Mesendoderm (in vitro differentiated cells): Measurements from ENCODE around the gene ANTXR1.

Experiments
- DNase-seq: peaks from one replicate; pipeline ENCODE4 v3.0.0; 2013
- H2AK5ac ChIP-seq: 2 replicates; pipeline ENCODE4 v1.6.1; 2013; ENCODE audit warnings: low read length, inconsistent platforms
- H2BK120ac ChIP-seq: 2 replicates; pipeline ENCODE4 v1.6.1; 2013; ENCODE audit warnings: low read depth, mild to moderate bottlenecking, low read length, moderate library complexity, mixed read lengths
- H2BK15ac ChIP-seq: replicated peaks from 2 replicates; pipeline ENCODE4 v1.6.1; 2013; ENCODE audit warnings: low read depth, mild to moderate bottlenecking, moderate library complexity
- H2BK5ac ChIP-seq: 2 replicates; pipeline ENCODE4 v1.6.1; 2013; ENCODE audit warnings: low read length, inconsistent platforms
- H3K18ac ChIP-seq: 2 replicates; pipeline ENCODE4 v1.6.1; 2013; ENCODE audit warnings: mild to moderate bottlenecking, low read length, mixed read lengths
- H3K23ac ChIP-seq: one replicate; pipeline ENCODE4 v1.6.1; 2013; ENCODE audit warnings: low read length
- H3K27ac ChIP-seq: 2 replicates; pipeline ENCODE4 v1.5.1; 2013; ENCODE audit warnings: low read depth, mild to moderate bottlenecking, inconsistent platforms, low read length, moderate library complexity
- H3K27me3 ChIP-seq: 2 replicates; pipeline ENCODE4 v1.6.1; 2013; ENCODE audit warnings: low read length, control low read depth, mild to moderate bottlenecking, inconsistent platforms; ENCODE audit not compliant: insufficient read depth, poor library complexity
- H3K36me3 ChIP-seq: 2 replicates; pipeline ENCODE4 v1.6.1; 2013; ENCODE audit warnings: low read length, inconsistent platforms; ENCODE audit not compliant: control insufficient read depth, insufficient read depth
- H3K4ac ChIP-seq: one replicate; pipeline ENCODE4 v1.6.1; 2013; ENCODE audit warnings: low read depth, mild to moderate bottlenecking, low read length, moderate library complexity
- H3K4me1 ChIP-seq: 2 replicates; pipeline ENCODE4 v1.6.1; 2013; ENCODE audit warnings: low read depth, low read length, inconsistent platforms; ENCODE audit not compliant: control insufficient read depth
- H3K4me2 ChIP-seq: 2 replicates; pipeline ENCODE4 v1.6.1; 2013; ENCODE audit warnings: low read length
- H3K4me3 ChIP-seq: 2 replicates; pipeline ENCODE4 v1.5.1; 2013; ENCODE audit warnings: mild to moderate bottlenecking, low read length
- H3K56ac ChIP-seq: one replicate; pipeline ENCODE4 v1.6.1; 2013; ENCODE audit warnings: low read length
- H3K79me1 ChIP-seq: 2 replicates; pipeline ENCODE4 v1.6.1; 2013; ENCODE audit warnings: low read length, inconsistent platforms
- H3K79me2 ChIP-seq: 2 replicates; pipeline ENCODE4 v1.6.1; 2013; ENCODE audit warnings: mild to moderate bottlenecking, low read length; ENCODE audit not compliant: control insufficient read depth, insufficient read depth
- H3K9ac ChIP-seq: 2 replicates; pipeline ENCODE4 v1.6.1; 2013; ENCODE audit warnings: low read length, inconsistent platforms
- H4K5ac ChIP-seq: one replicate; pipeline ENCODE4 v1.6.1; 2013; ENCODE audit warnings: low read length
- H4K8ac ChIP-seq: one replicate; pipeline ENCODE4 v1.6.1; 2013; ENCODE audit warnings: low read depth, mild to moderate bottlenecking, control low read depth, low read length, moderate library complexity
- WGBS: extraction: QIAGEN DNeasy Blood & Tissue Kit; methylation state at CpG from one replicate; pipeline ENCODE4 v1.1.7; 2013; ENCODE audit warnings: low lambda C conversion rate, missing lambda C conversion rate; ENCODE audit not compliant: insufficient coverage; ENCODE audit errors: extremely low coverage; 5-methylcytosine and 5-hydroxymethylcytosine counted together

The ANTXR1 gene

DNA sequence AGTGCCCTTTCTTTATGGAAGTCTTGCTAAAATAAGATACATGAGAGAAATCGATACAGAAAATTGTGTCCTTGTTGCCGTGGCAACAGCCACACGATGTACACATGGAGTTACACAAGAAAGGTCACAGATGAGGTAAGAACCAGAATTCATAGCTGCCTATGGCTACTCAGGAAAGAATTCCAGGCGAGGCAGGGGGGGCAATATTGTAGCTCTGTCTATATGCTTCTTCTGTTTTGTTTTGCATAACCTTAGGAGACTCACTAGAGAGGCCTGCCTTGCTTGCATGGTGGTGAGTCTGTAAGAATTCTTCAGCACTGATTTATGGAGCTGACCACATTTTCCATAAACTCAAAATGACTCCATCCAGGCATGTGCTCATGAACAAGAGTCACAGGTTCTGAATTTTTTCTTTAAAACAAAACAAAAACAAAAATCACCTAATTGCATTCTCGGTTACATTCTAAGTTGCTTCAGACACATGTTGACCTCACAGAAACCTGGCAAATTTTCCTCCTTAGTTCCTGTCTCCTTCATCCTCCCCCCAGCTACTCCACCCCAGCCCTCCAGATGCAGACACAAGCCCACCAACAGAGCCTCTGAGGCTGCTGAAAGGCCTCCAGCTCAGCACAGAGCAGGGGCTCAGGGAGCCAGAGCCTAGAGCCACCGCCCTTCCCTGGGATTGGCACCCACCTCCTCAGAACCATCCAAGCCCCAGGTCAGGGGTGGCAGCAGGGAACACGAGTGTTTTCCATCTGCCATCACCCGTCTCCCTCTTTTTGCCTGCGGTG, 183.5 kb downstream of the ANTXR1 start:
- Histone ChIP-seq H3K9ac (no peak overlapping the region), H3K18ac (no peak overlapping the region), H3K27me3 (no peaks in the 10 kb centered on the region), H4K5ac (no peak overlapping the region), H3K4me2 (no peak overlapping the region), H2AK5ac (no peak overlapping the region), H3K79me1 (no peaks in the 10 kb centered on the region), H3K4me3 (no peak overlapping the region), H2BK15ac (no peak overlapping the region), H3K4ac (no peak overlapping the region), H3K4me1 (peaks cover 7% of the 10 kb centered on the region), H3K27ac (no peak overlapping the region), H2BK120ac (no peak overlapping the region), H2BK5ac (no peak overlapping the region), H3K56ac (no peak overlapping the region), H3K23ac (no peak overlapping the region), H3K36me3 (no peaks in the 10 kb centered on the region), H4K8ac (no peak overlapping the region), H3K79me2 (no peaks in the 10 kb centered on the region)
- no CpG with 5 or more reads among the region's 9 CpGs for WGBS
- peak; percentile 57 for DNase-seq

DNA sequence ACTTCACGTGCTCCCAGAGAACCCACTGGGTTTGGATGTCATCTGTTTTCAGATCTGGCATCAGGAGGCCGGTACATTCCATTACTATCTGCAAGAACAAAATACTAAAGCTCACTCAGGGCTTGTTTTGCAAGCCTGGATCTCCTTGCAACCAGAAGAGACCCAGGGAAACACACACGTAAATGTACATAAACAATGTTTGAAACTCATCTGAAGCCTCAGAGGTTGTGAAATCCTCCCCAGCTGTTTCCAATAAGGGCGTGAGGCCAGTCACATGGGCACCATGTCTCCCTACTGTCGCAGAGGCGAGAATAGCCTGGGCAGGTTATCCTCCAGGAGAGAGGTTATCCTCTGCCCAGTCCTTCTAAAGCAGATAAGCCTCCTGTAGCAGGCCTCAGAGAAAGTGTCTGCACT, 187.1 kb downstream of the ANTXR1 start:
- H2BK15ac ChIP-seq, result no peak overlapping the region
- H3K79me2 ChIP-seq, result no peaks in the 10 kb centered on the region
- H3K18ac ChIP-seq, result no peak overlapping the region
- H2BK120ac ChIP-seq, result no peak overlapping the region
- no peak overlapping the region for H3K56ac ChIP-seq
- H3K23ac ChIP-seq, result no peak overlapping the region
- H2AK5ac ChIP-seq, result no peak overlapping the region
- H3K4me3 ChIP-seq, result no peak overlapping the region
- H4K8ac ChIP-seq, result no peak overlapping the region
- no CpG with 5 or more reads among the region's 6 CpGs for WGBS
- no peak overlapping the region for H3K4me2 ChIP-seq
- H2BK5ac ChIP-seq, result no peak overlapping the region
- no peak for DNase-seq
- H3K4ac ChIP-seq, result no peak overlapping the region
- no peak overlapping the region for H3K9ac ChIP-seq
- no peaks in the 10 kb centered on the region for H3K79me1 ChIP-seq
- no peaks in the 10 kb centered on the region for H3K4me1 ChIP-seq
- H3K36me3 ChIP-seq, result no peaks in the 10 kb centered on the region
- no peak overlapping the region for H3K27ac ChIP-seq
- no peaks in the 10 kb centered on the region for H3K27me3 ChIP-seq
- H4K5ac ChIP-seq, result no peak overlapping the region

GRCh38 chr2:69201259-69201658, 188.3 kb downstream of the ANTXR1 start:
- no peaks in the 10 kb centered on the region for H3K27me3 ChIP-seq
- no peak overlapping the region for H3K4me2 ChIP-seq
- H4K8ac ChIP-seq, result no peak overlapping the region
- no peak overlapping the region for H2BK15ac ChIP-seq
- no peaks in the 10 kb centered on the region for H3K79me2 ChIP-seq
- H3K4me1 ChIP-seq, result no peaks in the 10 kb centered on the region
- H3K9ac ChIP-seq, result no peak overlapping the region
- no peak overlapping the region for H3K23ac ChIP-seq
- H4K5ac ChIP-seq, result no peak overlapping the region
- H3K56ac ChIP-seq, result no peak overlapping the region
- no peak overlapping the region for H3K4ac ChIP-seq
- no peak overlapping the region for H2AK5ac ChIP-seq
- H2BK120ac ChIP-seq, result no peak overlapping the region
- no CpG with 5 or more reads among the region's 7 CpGs for WGBS
- H3K36me3 ChIP-seq, result no peaks in the 10 kb centered on the region
- no peak for DNase-seq
- H2BK5ac ChIP-seq, result no peak overlapping the region
- H3K18ac ChIP-seq, result no peak overlapping the region
- H3K4me3 ChIP-seq, result no peak overlapping the region
- no peaks in the 10 kb centered on the region for H3K79me1 ChIP-seq
- H3K27ac ChIP-seq, result no peak overlapping the region

DNA sequence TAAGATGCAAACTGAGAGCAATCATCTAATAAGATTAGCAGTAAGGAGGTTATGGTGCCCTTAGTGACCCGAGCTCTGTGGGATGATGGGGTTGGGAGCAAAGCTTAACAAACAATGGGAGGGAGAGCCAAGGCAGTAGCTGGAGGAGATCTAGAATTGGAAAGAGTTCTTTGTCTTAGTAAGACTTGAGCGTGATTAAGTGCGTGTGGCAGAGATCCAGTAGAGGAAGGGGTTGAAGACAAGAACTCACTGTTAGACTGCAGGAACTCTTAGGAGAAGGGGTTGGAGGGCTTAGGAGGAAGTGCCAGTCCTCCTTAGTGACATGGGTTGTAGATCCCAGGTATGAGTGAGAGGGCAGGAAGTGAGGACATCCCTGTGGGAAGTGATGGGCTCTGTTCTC, 189.3 kb downstream of the ANTXR1 start:
- H4K8ac ChIP-seq, result no peak overlapping the region
- no peak overlapping the region for H3K9ac ChIP-seq
- no peak overlapping the region for H2BK5ac ChIP-seq
- H3K4ac ChIP-seq, result no peak overlapping the region
- DNase-seq, result no peak
- H3K27me3 ChIP-seq, result no peaks in the 10 kb centered on the region
- no peak overlapping the region for H3K27ac ChIP-seq
- H3K4me1 ChIP-seq, result no peaks in the 10 kb centered on the region
- no peak overlapping the region for H3K23ac ChIP-seq
- no CpG with 5 or more reads among the region's 3 CpGs for WGBS
- no peaks in the 10 kb centered on the region for H3K79me2 ChIP-seq
- H3K36me3 ChIP-seq, result no peaks in the 10 kb centered on the region
- H3K4me2 ChIP-seq, result no peak overlapping the region
- H3K79me1 ChIP-seq, result no peaks in the 10 kb centered on the region
- no peak overlapping the region for H3K4me3 ChIP-seq
- H3K56ac ChIP-seq, result no peak overlapping the region
- no peak overlapping the region for H2BK15ac ChIP-seq
- no peak overlapping the region for H2BK120ac ChIP-seq
- H4K5ac ChIP-seq, result no peak overlapping the region
- no peak overlapping the region for H2AK5ac ChIP-seq
- H3K18ac ChIP-seq, result no peak overlapping the region

GRCh38 chr2:69203166-69203985, 190.4 kb downstream of the ANTXR1 start:
- Histone ChIP-seq H4K8ac (no peak overlapping the region), H3K4me1 (no peaks in the 10 kb centered on the region), H3K4me3 (no peak overlapping the region), H3K79me2 (no peaks in the 10 kb centered on the region), H2BK15ac (no peak overlapping the region), H3K18ac (no peak overlapping the region), H3K27me3 (no peaks in the 10 kb centered on the region), H3K4ac (no peak overlapping the region), H3K23ac (no peak overlapping the region), H3K79me1 (no peaks in the 10 kb centered on the region), H3K9ac (no peak overlapping the region), H2AK5ac (no peak overlapping the region), H2BK5ac (no peak overlapping the region), H3K56ac (no peak overlapping the region), H3K36me3 (no peaks in the 10 kb centered on the region), H3K4me2 (no peak overlapping the region), H4K5ac (no peak overlapping the region), H3K27ac (no peak overlapping the region), H2BK120ac (no peak overlapping the region)
- no peak for DNase-seq
- WGBS, result no CpG with 5 or more reads among the region's 4 CpGs
